HG02885 (cell line): ENCODE measurements around the gene C12orf75.
"Not testable (repeated sequence)": the region's sequence is repeated elsewhere in the genome, so short reads cannot be mapped to it uniquely, and the experiment has no call there.

Experiments used
- ATAC-seq: cut with Tn5 transposase; IDR thresholded peaks from one replicate; pipeline ENCODE4 v1.9.1; 2021; ENCODE audit warnings: mild to moderate bottlenecking; ENCODE audit not compliant: unreplicated experiment, poor library complexity

The C12orf75 gene

DNA sequence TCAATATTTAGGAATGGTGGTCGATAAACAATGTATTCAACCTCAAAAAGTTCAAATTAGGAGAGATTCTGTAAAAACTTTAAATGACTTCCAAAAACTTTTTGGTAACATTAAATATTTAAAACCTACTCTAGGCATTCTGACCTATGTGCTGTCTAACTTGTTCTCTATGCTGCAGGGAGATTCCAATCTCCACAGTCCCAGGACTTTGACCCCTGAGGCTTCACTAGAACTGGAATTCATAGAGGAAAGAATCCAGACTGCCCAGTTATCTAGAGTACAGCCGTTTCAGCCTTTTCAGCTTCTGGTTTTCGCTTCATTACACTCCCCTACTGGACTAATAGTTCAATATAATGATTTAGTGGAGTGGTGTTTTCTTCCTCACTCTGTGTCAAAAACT, 21.1 kb upstream of the C12orf75 start:
- not testable (repeated sequence) for ATAC-seq

- not testable (repeated sequence) for ATAC-seq
Measured at GRCh38 chr12:105310476-105311085, 19.9 kb upstream of the C12orf75 start.

DNA sequence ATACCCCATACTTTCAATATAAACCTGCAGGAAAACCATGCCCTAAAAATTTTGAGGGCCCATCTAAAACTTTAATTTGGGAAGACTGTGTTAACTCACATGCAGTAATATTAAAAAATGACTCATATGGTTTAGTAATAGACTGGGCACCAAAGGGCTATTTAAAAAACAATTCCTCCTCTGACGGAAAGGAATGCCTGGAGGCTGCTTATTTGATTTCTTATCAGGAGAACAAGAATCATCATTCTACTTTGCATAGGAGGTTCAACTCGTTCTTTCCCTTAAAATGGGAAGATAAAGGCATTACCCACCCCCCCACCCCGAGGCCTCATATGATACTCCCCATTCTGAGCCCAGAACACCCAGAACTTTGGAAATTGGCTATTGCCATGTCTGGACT, 18.6 kb upstream of the C12orf75 start:
- not testable (repeated sequence) for ATAC-seq

DNA sequence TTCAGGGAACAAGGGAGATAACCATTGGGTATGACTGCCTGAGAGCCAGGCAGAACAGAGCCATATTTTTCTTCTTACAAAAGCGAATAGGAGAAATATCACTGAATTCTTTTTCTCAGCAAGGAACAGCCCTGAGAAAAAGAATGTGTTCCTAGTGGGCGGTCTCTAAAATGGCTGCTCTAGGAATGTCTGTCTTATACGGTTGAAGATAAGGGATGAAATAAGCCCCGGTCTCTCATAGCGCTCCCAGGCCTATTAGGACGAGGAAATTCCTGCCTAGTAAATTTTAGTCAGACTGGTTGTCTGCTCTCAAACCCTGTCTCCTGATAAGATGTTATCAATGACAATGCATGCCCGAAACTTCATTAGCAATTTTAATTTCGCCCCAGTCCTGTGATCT, 16.7 kb upstream of the C12orf75 start:
- not testable (repeated sequence) for ATAC-seq

DNA sequence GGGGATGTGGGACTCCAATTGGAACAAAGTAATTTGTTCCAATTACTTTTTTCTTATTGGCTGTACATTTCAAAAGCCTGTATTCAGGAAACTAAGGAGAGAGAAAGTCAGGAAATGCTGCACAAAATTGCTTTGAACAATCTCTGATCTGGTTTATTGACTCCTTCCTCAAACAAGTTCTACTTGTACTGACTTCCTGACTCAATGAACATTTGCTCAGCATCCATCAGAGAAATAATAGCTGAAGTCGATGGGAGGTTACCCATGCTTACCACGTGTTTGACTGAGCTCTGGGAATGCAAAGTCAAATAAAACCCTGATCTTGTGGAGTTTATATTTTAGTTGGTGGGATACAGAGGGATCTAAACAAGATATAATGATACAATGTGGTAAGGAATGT, 15.4 kb upstream of the C12orf75 start:
- ATAC-seq: no peak

DNA sequence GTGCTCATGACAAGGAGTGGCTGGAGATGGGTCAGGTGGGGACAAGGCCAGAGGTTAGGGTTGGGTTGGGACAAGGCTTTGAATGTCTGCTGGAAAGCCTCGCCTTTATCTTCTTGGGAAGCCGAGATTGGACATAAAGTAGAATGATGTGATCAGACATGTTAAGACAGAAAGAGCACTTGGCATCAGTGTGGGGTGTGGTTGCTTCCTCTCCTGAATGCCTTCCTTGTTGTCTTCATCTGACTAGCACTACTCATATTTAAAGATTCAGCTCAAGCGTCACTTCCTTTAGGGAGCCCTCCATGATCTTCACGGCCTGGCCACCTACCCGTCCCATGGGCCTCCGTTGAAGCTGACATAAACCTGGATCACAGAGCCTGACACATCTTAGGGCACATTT, 14.8 kb upstream of the C12orf75 start:
- no peak for ATAC-seq

GRCh38 chr12:105316931-105317852, 13.3 kb upstream of the C12orf75 start:
- no peak for ATAC-seq

GRCh38 chr12:105317942-105318621, 12.4 kb upstream of the C12orf75 start:
- ATAC-seq: no peak

GRCh38 chr12:105318651-105319483, 11.6 kb upstream of the C12orf75 start:
- ATAC-seq: no peak

- ATAC-seq: no peak
Measured at GRCh38 chr12:105319691-105320209, 10.7 kb upstream of the C12orf75 start.

DNA sequence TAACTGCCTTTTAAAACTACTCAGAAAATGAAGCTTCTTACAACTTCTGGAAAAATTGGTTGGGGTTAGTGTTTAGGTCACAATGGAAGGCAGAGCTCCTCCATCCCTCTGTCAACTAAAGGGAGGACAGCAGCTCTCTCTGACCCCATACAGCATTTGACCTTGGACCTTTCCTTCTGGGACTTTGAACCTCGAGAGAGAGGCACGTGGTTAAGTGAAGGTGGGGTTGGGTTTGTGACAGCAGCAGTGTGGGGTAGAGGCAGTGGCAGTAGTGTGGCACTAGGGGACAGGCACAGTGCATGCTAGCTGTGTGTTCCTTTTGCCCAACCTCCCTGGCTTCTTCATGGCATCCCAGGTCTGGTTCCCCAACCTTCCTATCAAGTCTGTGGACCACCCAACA, 9.4 kb upstream of the C12orf75 start:
- no peak for ATAC-seq

DNA sequence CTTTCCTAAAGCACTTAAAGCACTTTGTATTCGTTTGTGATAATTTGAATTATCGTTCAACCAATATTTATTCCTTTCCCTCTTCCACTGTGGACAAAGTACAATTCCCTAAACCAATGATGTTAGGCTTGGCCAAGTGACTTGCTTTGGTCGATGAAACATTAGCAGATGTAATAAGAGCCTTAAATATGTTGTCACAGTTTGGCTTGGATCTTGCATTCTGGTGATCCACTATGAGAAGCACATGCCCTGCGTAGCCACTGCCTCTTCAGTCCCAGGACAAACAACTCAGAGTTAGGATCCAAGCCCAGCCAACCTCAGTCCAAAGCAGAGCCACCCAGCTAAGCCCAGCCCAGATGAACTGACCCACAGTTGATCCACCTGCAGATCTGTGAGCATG, 8.4 kb upstream of the C12orf75 start:
- ATAC-seq: no peak

GRCh38 chr12:105324704-105325103, 5.8 kb upstream of the C12orf75 start:
- no peak for ATAC-seq

DNA sequence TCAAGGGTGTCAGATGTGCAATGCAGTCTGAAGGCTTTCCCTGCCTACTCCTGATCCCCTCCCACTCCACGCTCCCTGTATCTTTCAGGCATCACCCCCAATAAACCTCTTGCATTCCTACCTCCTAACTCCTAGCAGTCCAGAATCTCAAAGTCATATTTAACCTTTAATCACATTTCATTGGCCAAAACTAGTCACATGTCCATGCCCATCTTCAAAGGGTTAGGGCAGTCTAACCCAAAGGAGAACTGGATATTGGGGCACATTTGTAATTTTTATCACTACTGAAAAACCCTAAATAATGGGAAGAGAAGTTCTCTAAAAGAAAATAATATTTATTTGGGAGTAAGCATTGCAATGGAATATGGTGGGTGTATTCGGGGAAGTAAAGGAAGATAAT, 5.4 kb upstream of the C12orf75 start:
- ATAC-seq: no peak

- no peak for ATAC-seq
Measured at GRCh38 chr12:105329926-105330282, 587 bp upstream of the C12orf75 start.

GRCh38 chr12:105330931-105331804, 677 bp downstream of the C12orf75 start:
- peak; percentile 16 for ATAC-seq

GRCh38 chr12:105331805-105332251, 1.3 kb downstream of the C12orf75 start:
- no peak for ATAC-seq

DNA sequence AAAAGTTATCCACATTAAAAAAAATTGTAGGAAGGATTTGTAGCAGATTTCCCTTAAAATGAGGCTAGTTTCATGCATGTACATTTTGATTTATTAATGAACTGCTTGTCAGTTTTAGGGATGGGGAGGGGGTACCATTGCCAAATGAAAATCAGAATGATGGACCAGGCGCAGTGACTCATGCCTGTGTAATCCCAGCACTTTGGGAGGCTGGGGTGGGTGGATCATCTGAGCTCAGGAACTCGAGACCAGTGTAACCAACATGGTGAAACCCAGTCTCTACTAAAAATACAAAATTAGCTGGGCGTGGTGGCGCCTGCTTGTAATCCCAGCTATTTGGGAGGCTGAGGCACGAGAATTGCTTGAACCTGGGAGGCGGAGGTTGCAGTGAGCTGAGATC, 1.8 kb downstream of the C12orf75 start:
- ATAC-seq: not testable (repeated sequence)

- ATAC-seq: no peak
Measured at GRCh38 chr12:105332925-105333324, 2.4 kb downstream of the C12orf75 start.
